H1 (cell line): ENCODE data around the gene AMPD3.

Source experiments
- BRCA1 ChIP-seq: IDR thresholded peaks from 2 replicates; pipeline ENCODE4 v1.6.1; 2012; ENCODE audit warnings: low read depth, low read length, improper control_type of control experiment
- CTCF ChIP-seq, 3 experiments: IDR thresholded peaks; 1 replicate in 2 of 3; 2 replicates in 1 of 3; pipeline versions ENCODE4 v1.5.1 to v1.6.1; 2011; ENCODE audit warnings: low read length in 3 of 3, mild to moderate bottlenecking in 3 of 3, inconsistent platforms in 2 of 3, low read depth in 1 of 3, moderate library complexity in 1 of 3; ENCODE audit not compliant: insufficient read depth in 1 of 3; ENCODE audit errors: control extremely low read depth in 1 of 3
- EP300 ChIP-seq, 2 experiments: IDR thresholded peaks; 1 replicate in 1 of 2; 2 replicates in 1 of 2; pipeline ENCODE4 v1.6.1; 2011 to 2012; ENCODE audit warnings: low read depth in 2 of 2, low read length in 2 of 2, mild to moderate bottlenecking in 2 of 2, borderline replicate concordance in 1 of 2, inconsistent platforms in 1 of 2, moderate library complexity in 1 of 2
- EZH2 ChIP-seq: fragments of 200-600 bp; sonication (generic); IDR thresholded peaks from 2 replicates; pipeline ENCODE4 v1.7.1; 2012; ENCODE audit warnings: low read depth, mild to moderate bottlenecking, moderate library complexity, low read length, inconsistent platforms; ENCODE audit not compliant: severe bottlenecking
- GABPA ChIP-seq: IDR thresholded peaks from 2 replicates; pipeline ENCODE4 v1.6.1; 2011; ENCODE audit warnings: mild to moderate bottlenecking, low read length, moderate library complexity, borderline replicate concordance; ENCODE audit not compliant: insufficient read depth
- HDAC6 ChIP-seq: IDR thresholded peaks from one replicate; pipeline ENCODE4 v1.7.1; 2012; ENCODE audit warnings: low read depth, mild to moderate bottlenecking, inconsistent platforms, low read length, moderate library complexity
- POLR2A ChIP-seq, 2 experiments: IDR thresholded peaks; 1 replicate in 1 of 2; 2 replicates in 1 of 2; pipeline ENCODE4 v1.6.1; 2011; ENCODE audit warnings: low read depth in 2 of 2, low read length in 2 of 2, mild to moderate bottlenecking in 2 of 2; ENCODE audit errors: control extremely low read depth in 1 of 2
- TAF1 ChIP-seq: IDR thresholded peaks from 2 replicates; pipeline ENCODE4 v1.6.1; 2011; ENCODE audit warnings: mild to moderate bottlenecking, low read depth, low read length
- ZNF274 ChIP-seq: IDR thresholded peaks from 2 replicates; pipeline ENCODE4 v1.7.0; 2012; ENCODE audit warnings: low read length, borderline replicate concordance; ENCODE audit errors: extremely low read depth

- no peak for TF ChIP-seq HDAC6
- no peak for TF ChIP-seq EP300 (IDR thresholded peaks at IDR 0.05; ENCODE audit: borderline replicate concordance in 1 of 2, low read depth in 2 of 2, low read length in 2 of 2)
- no peak for TF ChIP-seq GABPA
- no peak for TF ChIP-seq CTCF (IDR thresholded peaks at IDR 0.05; ENCODE audit: control extremely low read depth in 1 of 3, insufficient read depth in 1 of 3, low read depth in 1 of 3, low read length in 3 of 3)
- no peak for TF ChIP-seq TAF1
- no peak for TF ChIP-seq ZNF274
- TF ChIP-seq POLR2A (IDR thresholded peaks at IDR 0.05; ENCODE audit: control extremely low read depth in 1 of 2, low read depth in 2 of 2, low read length in 2 of 2): no peak
- no peak for TF ChIP-seq BRCA1
- no peak for TF ChIP-seq EZH2
Observed at GRCh38 chr11:10494636-10495463, 39.8 kb downstream of the AMPD3 start.
